ENCODE data around the gene APOA1.
A peak's percentile ranks its signal among the peaks of the same experiment; 100 is the strongest.
"Not testable (repeated sequence)": the region's sequence is repeated elsewhere in the genome, so short reads cannot be mapped to it uniquely, and the experiment has no call there.

Gene APOA1

GRCh38 chr11:116813781-116814471, 23.5 kb downstream of the APOA1 start:
- DNase-seq (ENCODE audit: low spot score) = no peak

GRCh38 chr11:116813170-116813569, 24.3 kb downstream of the APOA1 start:
- no peak for DNase-seq (ENCODE audit: low spot score)

GRCh38 chr11:116812109-116812508, 25.3 kb downstream of the APOA1 start:
- no peak for DNase-seq (ENCODE audit: low spot score)

GRCh38 chr11:116811194-116811593, 26.2 kb downstream of the APOA1 start:
- no peak for DNase-seq (ENCODE audit: low spot score)

- no peak for DNase-seq (ENCODE audit: low spot score)
Measured at GRCh38 chr11:116808262-116809175, 28.9 kb downstream of the APOA1 start.

GRCh38 chr11:116807601-116808261, 29.7 kb downstream of the APOA1 start:
- DNase-seq (ENCODE audit: low spot score) = no peak

- DNase-seq (ENCODE audit: low spot score) = no peak
Measured at GRCh38 chr11:116804001-116804400, 33.4 kb downstream of the APOA1 start.

GRCh38 chr11:116801662-116802061, 35.8 kb downstream of the APOA1 start:
- DNase-seq (ENCODE audit: low spot score) = not testable (repeated sequence)

- no peak for DNase-seq (ENCODE audit: low spot score)
Measured at GRCh38 chr11:116800610-116801009, 36.8 kb downstream of the APOA1 start.

- DNase-seq (ENCODE audit: low spot score) = no peak
Measured at GRCh38 chr11:116798368-116798767, 39.1 kb downstream of the APOA1 start.

GRCh38 chr11:116797816-116798215, 39.6 kb downstream of the APOA1 start:
- DNase-seq (ENCODE audit: low spot score) = no peak

- no peak for DNase-seq (ENCODE audit: low spot score)
Measured at GRCh38 chr11:116796548-116796947, 40.9 kb downstream of the APOA1 start.

GRCh38 chr11:116794851-116795250, 42.6 kb downstream of the APOA1 start:
- no peak for DNase-seq (ENCODE audit: low spot score)

GRCh38 chr11:116793772-116794097, 43.7 kb downstream of the APOA1 start:
- DNase-seq (ENCODE audit: low spot score) = no peak

GRCh38 chr11:116792869-116793771, 44.3 kb downstream of the APOA1 start:
- peak; percentile 35 for DNase-seq (ENCODE audit: low spot score)

- no peak for DNase-seq (ENCODE audit: low spot score)
Measured at GRCh38 chr11:116792144-116792868, 45.1 kb downstream of the APOA1 start.

GRCh38 chr11:116791813-116792143, 45.6 kb downstream of the APOA1 start, which contains the start of gene APOA5:
Gene APOA5, minus strand, starts transcription at chr11:116791879. Its CDS starts 19 bp downstream, at chr11:116791860.
- DNase-seq (ENCODE audit: low spot score) = no peak

GRCh38 chr11:116791002-116791812, 46.2 kb downstream of the APOA1 start:
- peak; percentile 92 for DNase-seq (ENCODE audit: low spot score)

GRCh38 chr11:116790167-116791001, 47.0 kb downstream of the APOA1 start:
- DNase-seq (ENCODE audit: low spot score) = no peak
